Bronchial epithelial cell (primary cell): ENCODE data around the gene TRIM52. TPM values are rescaled to one million over a fixed set of nuclear protein-coding genes. Genes with fewer than 3 reads are reported as not detected.

Experiments used
- DNase-seq: peaks from one replicate; pipeline ENCODE4 v3.0.0-alpha.2; 2010; ENCODE audit warnings: low read depth
- FAIRE-seq: peaks from 2 replicates; lab custom pipeline; 2011; peaks lifted over from hg19 to GRCh38; lab: Jason Lieb, UNC
- H3K27me3 ChIP-seq: 2 replicates; pipeline ENCODE4 v1.5.1; 2011; ENCODE audit warnings: low read length; ENCODE audit not compliant: control insufficient read depth, insufficient read depth
- H3K36me3 ChIP-seq: 2 replicates; pipeline ENCODE4 v1.5.1; 2011; ENCODE audit warnings: low read length; ENCODE audit not compliant: control insufficient read depth, insufficient read depth
- H3K4me3 ChIP-seq: 2 replicates; pipeline ENCODE4 v1.5.1; 2011; ENCODE audit warnings: mild to moderate bottlenecking, low read depth, low read length, control low read depth
- CTCF ChIP-seq: IDR thresholded peaks from 2 replicates; pipeline ENCODE4 v1.5.1; 2011; ENCODE audit warnings: mild to moderate bottlenecking, moderate library complexity, low read length, control low read depth, inconsistent platforms; ENCODE audit not compliant: insufficient read depth, severe bottlenecking
- total RNA-seq: library from RNA; depleted of rRNA; stranded (reverse); fragments of >200 nt; gene quantifications from 2 replicates; pipeline ENCODE4 v1.2.1, GENCODE V29; 2014

The TRIM52 gene
- total RNA-seq, 1 donor from 2014 or later = 1.3 TPM

- peaks cover 7% of the 10 kb centered on the region for H3K36me3 ChIP-seq
- DNase-seq (no peak), FAIRE-seq (no peak)
- no peaks in the 10 kb centered on the region for H3K27me3 ChIP-seq
- H3K4me3 ChIP-seq = no peak overlapping the region
- no peak for TF ChIP-seq CTCF
Measured at GRCh38 chr5:181231432-181231831, 29.5 kb downstream of the TRIM52 start.

- H3K27me3 ChIP-seq = no peaks in the 10 kb centered on the region
- DNase-seq (no peak), FAIRE-seq (no peak)
- H3K4me3 ChIP-seq = no peak overlapping the region
- H3K36me3 ChIP-seq = peaks cover 7% of the 10 kb centered on the region
- TF ChIP-seq CTCF = no peak
Measured at GRCh38 chr5:181230551-181230950, 30.4 kb downstream of the TRIM52 start.

GRCh38 chr5:181229996-181230395 lies 30.9 kb downstream of the TRIM52 start:
- H3K27me3 ChIP-seq = no peaks in the 10 kb centered on the region
- H3K4me3 ChIP-seq = no peak overlapping the region
- TF ChIP-seq CTCF = no peak
- no peak for FAIRE-seq
- DNase-seq = no peak
- peaks cover 7% of the 10 kb centered on the region for H3K36me3 ChIP-seq

GRCh38 chr5:181224390-181225229 lies 36.3 kb downstream of the TRIM52 start:
- no peak for FAIRE-seq
- TF ChIP-seq CTCF = no peak

GRCh38 chr5:181223729-181224389 lies 37.1 kb downstream of the TRIM52 start:
- Histone ChIP-seq H3K4me3 (peak overlapping the region; percentile 69), H3K27me3 (no peaks in the 10 kb centered on the region), H3K36me3 (peaks cover 1% of the 10 kb centered on the region)
- no peak for DNase-seq
- TF ChIP-seq CTCF = no peak
- FAIRE-seq = no peak

More at GRCh38 chr5:181224390-181225229, 36.3 kb downstream of the TRIM52 start:
- Histone ChIP-seq H3K4me3 (peak overlapping the region; percentile 69), H3K36me3 (peaks cover 3% of the 10 kb centered on the region), H3K27me3 (no peaks in the 10 kb centered on the region)
- DNase-seq = no peak
